Neuronal stem cell (in vitro differentiated cells): ENCODE measurements around the gene NLN.

Experiments used
- DNase-seq: peaks from one replicate; pipeline ENCODE4 v3.0.0-alpha.2; 2013; ENCODE audit warnings: low spot score
- H2AFZ ChIP-seq: one replicate; pipeline ENCODE4 v1.6.1; 2013; ENCODE audit warnings: mild to moderate bottlenecking, low read length, inconsistent platforms
- H2AK5ac ChIP-seq: 2 replicates; pipeline ENCODE4 v1.6.1; 2013; ENCODE audit warnings: low read depth, mild to moderate bottlenecking, inconsistent platforms, low read length, moderate library complexity, mixed read lengths
- H2BK120ac ChIP-seq: 2 replicates; pipeline ENCODE4 v1.6.1; 2013; ENCODE audit warnings: low read depth, mild to moderate bottlenecking, inconsistent platforms, low read length, moderate library complexity, mixed read lengths
- H2BK12ac ChIP-seq: one replicate; pipeline ENCODE4 v1.6.1; 2013; ENCODE audit warnings: low read length, inconsistent platforms
- H2BK15ac ChIP-seq: 2 replicates; pipeline ENCODE4 v1.6.1; 2013; ENCODE audit warnings: mild to moderate bottlenecking, low read length, inconsistent platforms, mixed read lengths
- H2BK5ac ChIP-seq: one replicate; pipeline ENCODE4 v1.6.1; 2013; ENCODE audit warnings: inconsistent platforms, mild to moderate bottlenecking, low read length, moderate library complexity
- H3K14ac ChIP-seq: one replicate; pipeline ENCODE4 v1.6.1; 2013; ENCODE audit warnings: low read length, inconsistent platforms
- H3K18ac ChIP-seq: 2 replicates; pipeline ENCODE4 v1.6.1; 2013; ENCODE audit warnings: low read length, inconsistent platforms
- H3K23ac ChIP-seq: 2 replicates; pipeline ENCODE4 v1.6.1; 2013; ENCODE audit warnings: low read depth, mild to moderate bottlenecking, mixed read lengths, low read length, inconsistent platforms; ENCODE audit not compliant: poor library complexity
- H3K27ac ChIP-seq: replicated peaks from 3 replicates; pipeline ENCODE4 v1.5.1; 2013; ENCODE audit warnings: low read length, inconsistent platforms
- H3K27me3 ChIP-seq, 3 experiments: 2 replicates each; pipeline ENCODE4 v1.6.1; 2013; ENCODE audit warnings: low read length in 3 of 3, mild to moderate bottlenecking in 2 of 3, inconsistent platforms in 1 of 3, low read depth in 1 of 3, mixed read lengths in 1 of 3, moderate library complexity in 1 of 3; ENCODE audit not compliant: control insufficient read depth in 3 of 3, insufficient read depth in 3 of 3
- H3K36me3 ChIP-seq, 2 donors: replicated peaks in 1 of 2; 2 replicates each; pipeline ENCODE4 v1.6.1; 2013; ENCODE audit warnings: low read length in 2 of 2; ENCODE audit not compliant: control insufficient read depth in 2 of 2, insufficient read depth in 2 of 2
- H3K4ac ChIP-seq: 2 replicates; pipeline ENCODE4 v1.6.1; 2013; ENCODE audit warnings: inconsistent platforms, mild to moderate bottlenecking, low read length, moderate library complexity
- H3K4me1 ChIP-seq, 2 donors: 1 replicate in 1 of 2; 2 replicates in 1 of 2; pipeline ENCODE4 v1.6.1; 2013; ENCODE audit warnings: low read length in 2 of 2, low read depth in 1 of 2; ENCODE audit not compliant: control insufficient read depth in 2 of 2, insufficient read depth in 1 of 2
- H3K4me2 ChIP-seq: one replicate; pipeline ENCODE4 v1.6.1; 2013; ENCODE audit warnings: mild to moderate bottlenecking, low read length, inconsistent platforms; ENCODE audit not compliant: insufficient read depth, poor library complexity, severe bottlenecking
- H3K4me3 ChIP-seq, 2 donors: 2 replicates each; pipeline ENCODE4 v1.5.1; 2013; ENCODE audit warnings: low read length in 2 of 2, mild to moderate bottlenecking in 2 of 2, inconsistent platforms in 1 of 2, moderate library complexity in 1 of 2
- H3K79me1 ChIP-seq: one replicate; pipeline ENCODE4 v1.6.1; 2013; ENCODE audit warnings: low read depth, mild to moderate bottlenecking, inconsistent platforms, low read length, moderate library complexity
- H3K9ac ChIP-seq: one replicate; pipeline ENCODE4 v1.6.1; 2013; ENCODE audit warnings: mild to moderate bottlenecking, low read depth, low read length, inconsistent platforms; ENCODE audit not compliant: poor library complexity
- H3K9me3 ChIP-seq, 2 donors: replicated peaks in 1 of 2; 2 replicates each; pipeline versions ENCODE3 to v1.6.1; 2013; ENCODE audit warnings: low read length in 2 of 2, mild to moderate bottlenecking in 2 of 2, inconsistent platforms in 1 of 2, low read depth in 1 of 2, mixed read lengths in 1 of 2, moderate library complexity in 1 of 2; ENCODE audit not compliant: control insufficient read depth in 2 of 2, insufficient read depth in 1 of 2
- H4K8ac ChIP-seq: one replicate; pipeline ENCODE4 v1.6.1; 2013; ENCODE audit warnings: low read depth, mild to moderate bottlenecking, inconsistent platforms, low read length, moderate library complexity
- H4K91ac ChIP-seq: one replicate; pipeline ENCODE4 v1.6.1; 2013; ENCODE audit warnings: low read length, low read depth, mild to moderate bottlenecking, inconsistent platforms; ENCODE audit not compliant: poor library complexity
- WGBS, 2 donors: extraction: QIAGEN DNeasy Blood & Tissue Kit; methylation state at CpG; one replicate each; pipeline ENCODE4 v1.1.7; 2013; ENCODE audit warnings: missing lambda C conversion rate in 2 of 2, mixed read lengths in 1 of 2; ENCODE audit not compliant: insufficient read length in 2 of 2, insufficient replicate concordance in 1 of 2; ENCODE audit errors: extremely low coverage in 2 of 2; 5-methylcytosine and 5-hydroxymethylcytosine counted together

The NLN gene

DNA sequence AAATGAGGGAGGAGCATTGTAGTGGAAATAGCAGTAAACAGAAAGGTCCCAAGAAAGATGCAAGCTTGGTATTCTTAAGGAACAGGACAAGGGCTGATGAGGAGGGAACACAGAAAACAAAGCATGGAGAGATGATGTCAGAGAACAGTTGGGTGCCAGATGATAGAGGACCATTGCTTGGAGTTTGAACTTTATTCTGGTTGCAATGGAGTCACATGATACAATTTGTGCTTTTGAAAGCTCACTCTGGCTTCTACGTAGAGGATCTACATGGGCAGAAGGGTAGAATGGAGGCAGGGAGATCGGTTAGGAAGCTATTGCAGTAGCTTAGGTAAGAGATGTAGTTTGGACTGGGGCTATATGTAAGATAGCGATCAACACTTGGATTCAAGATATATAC, 39.9 kb upstream of the NLN start:
- Histone ChIP-seq H3K4ac (no peak overlapping the region), H2AFZ (no peak overlapping the region), H3K9me3 (no peaks in the 10 kb centered on the region), H3K23ac (no peak overlapping the region), H3K36me3 (peaks cover 0 to 57% of the 10 kb centered on the region in 2 donors), H2BK12ac (no peak overlapping the region), H2AK5ac (no peak overlapping the region), H3K4me1 (no peaks in the 10 kb centered on the region), H3K4me2 (no peak overlapping the region), H4K8ac (no peak overlapping the region), H2BK15ac (no peak overlapping the region), H4K91ac (no peak overlapping the region), H2BK5ac (no peak overlapping the region), H3K4me3 (no peak overlapping the region), H3K27me3 (no peaks in the 10 kb centered on the region), H3K79me1 (no peaks in the 10 kb centered on the region), H3K9ac (no peak overlapping the region), H3K27ac (no peak overlapping the region), H3K18ac (no peak overlapping the region), H2BK120ac (no peak overlapping the region), H3K14ac (no peak overlapping the region)
- no peak for DNase-seq
- no CpG with 5 or more reads among the region's 3 CpGs for WGBS, 2 donors

DNA sequence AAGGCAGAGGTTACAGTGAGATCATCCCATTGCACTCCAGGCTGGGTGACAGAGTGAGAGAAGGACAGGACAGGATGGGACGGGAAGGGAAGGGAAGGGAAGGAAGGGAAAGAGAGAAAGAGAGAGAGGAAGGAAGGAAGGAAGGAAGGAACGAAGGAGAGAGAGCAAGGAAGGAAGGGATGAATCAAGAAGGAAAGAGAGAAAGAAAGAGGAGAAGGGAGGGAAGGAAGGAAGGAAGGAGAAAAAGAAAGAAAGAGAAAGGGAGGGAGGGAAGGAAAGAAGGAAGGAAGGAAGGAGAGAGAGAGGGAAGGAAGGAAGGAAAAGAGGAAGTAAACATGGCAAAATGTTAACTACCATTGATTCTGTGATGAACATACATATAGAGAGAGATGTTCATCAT, 28.9 kb upstream of the NLN start:
- Histone ChIP-seq H3K4me2 (no peak overlapping the region), H3K23ac (no peak overlapping the region), H2BK5ac (no peak overlapping the region), H2AFZ (no peak overlapping the region), H3K27ac (no peak overlapping the region), H3K79me1 (no peaks in the 10 kb centered on the region), H3K9ac (no peak overlapping the region), H3K9me3 (no peaks in the 10 kb centered on the region), H2BK120ac (no peak overlapping the region), H3K4me1 (peaks cover 0 to 3% of the 10 kb centered on the region in 2 donors), H3K27me3 (no peaks in the 10 kb centered on the region), H4K8ac (no peak overlapping the region), H2BK12ac (no peak overlapping the region), H4K91ac (no peak overlapping the region), H3K4me3 (no peak overlapping the region), H3K18ac (no peak overlapping the region), H2AK5ac (no peak overlapping the region), H3K36me3 (peaks cover 0 to 22% of the 10 kb centered on the region in 2 donors), H2BK15ac (no peak overlapping the region), H3K4ac (no peak overlapping the region), H3K14ac (no peak overlapping the region)
- DNase-seq = no peak
- WGBS, 2 donors = 0% methylated on average over 1 of the region's 2 CpGs; no CpG with 5 or more reads in 1 of the 2 donors

DNA sequence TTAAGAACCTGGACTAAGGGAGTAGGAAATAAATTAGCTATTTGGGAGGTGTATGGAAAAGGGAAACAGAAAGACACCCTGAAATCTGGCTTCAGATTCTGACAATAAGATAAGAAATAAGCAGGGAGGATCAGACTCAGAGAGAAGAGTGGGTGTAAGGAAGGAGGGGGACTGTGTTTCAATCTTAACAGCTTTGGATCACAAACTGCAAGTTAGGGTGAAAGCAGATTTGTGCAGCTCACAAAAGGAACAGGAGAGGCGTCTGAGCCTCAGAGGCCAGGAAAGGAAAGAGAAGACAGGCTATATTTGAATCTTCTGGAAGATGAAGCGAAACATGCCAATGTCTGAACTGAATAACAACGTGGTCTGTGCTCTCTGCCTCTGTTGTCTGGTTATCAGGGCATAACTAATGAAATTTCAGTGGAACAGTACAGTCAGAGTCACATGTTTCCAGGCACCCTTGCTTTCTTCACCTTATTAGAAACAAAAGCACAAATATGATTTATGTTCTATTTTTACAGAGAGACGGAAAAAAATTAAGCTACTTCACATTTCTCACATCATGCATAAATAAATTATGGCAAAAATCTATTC, 26.7 kb upstream of the NLN start:
- Histone ChIP-seq H3K14ac (no peak overlapping the region), H3K27ac (no peak overlapping the region), H2BK15ac (no peak overlapping the region), H3K9me3 (no peaks in the 10 kb centered on the region), H3K27me3 (no peaks in the 10 kb centered on the region), H4K91ac (no peak overlapping the region), H4K8ac (no peak overlapping the region), H3K36me3 (peaks cover 0 to 26% of the 10 kb centered on the region in 2 donors), H3K4me3 (no peak overlapping the region), H3K4me1 (peaks cover 0 to 3% of the 10 kb centered on the region in 2 donors), H2AFZ (no peak overlapping the region), H3K18ac (no peak overlapping the region), H3K9ac (no peak overlapping the region), H2BK12ac (no peak overlapping the region), H2AK5ac (no peak overlapping the region), H3K4me2 (no peak overlapping the region), H2BK120ac (no peak overlapping the region), H3K23ac (no peak overlapping the region), H3K79me1 (no peaks in the 10 kb centered on the region), H3K4ac (no peak overlapping the region), H2BK5ac (no peak overlapping the region)
- no CpG with 5 or more reads among the region's 4 CpGs for WGBS, 2 donors
- DNase-seq = no peak

DNA sequence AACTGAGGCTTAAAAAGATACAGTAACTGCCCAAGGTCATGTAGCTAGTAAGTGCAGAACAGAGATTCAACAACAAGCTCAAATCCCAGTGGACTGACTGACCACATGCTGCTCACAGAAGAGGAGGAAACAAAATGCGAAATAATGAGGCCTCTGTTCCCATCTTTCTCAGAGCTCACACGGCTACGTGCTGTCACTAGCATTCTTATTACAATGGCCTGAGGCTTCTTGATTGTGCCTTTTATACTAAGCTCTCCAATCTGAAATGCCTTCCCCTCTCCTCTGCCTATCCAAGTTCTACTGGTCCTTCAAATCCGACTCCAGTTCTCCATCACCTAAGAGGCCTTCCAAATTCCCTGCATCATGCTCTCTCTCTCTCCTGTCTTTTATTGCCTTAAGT, 26.1 kb upstream of the NLN start:
- H3K27ac ChIP-seq = no peak overlapping the region
- H2BK15ac ChIP-seq = no peak overlapping the region
- no peak overlapping the region for H3K14ac ChIP-seq
- no peaks in the 10 kb centered on the region for H3K9me3 ChIP-seq
- no peaks in the 10 kb centered on the region for H3K79me1 ChIP-seq
- H2AK5ac ChIP-seq = no peak overlapping the region
- no peak overlapping the region for H2AFZ ChIP-seq
- H3K9ac ChIP-seq = no peak overlapping the region
- H3K36me3 ChIP-seq = peaks cover 0 to 22% of the 10 kb centered on the region in 2 donors
- no peak overlapping the region for H3K23ac ChIP-seq
- H3K4me1 ChIP-seq = peaks cover 0 to 3% of the 10 kb centered on the region in 2 donors
- no peak overlapping the region for H3K18ac ChIP-seq
- no peak overlapping the region for H2BK5ac ChIP-seq
- H4K8ac ChIP-seq = no peak overlapping the region
- WGBS, 2 donors = no CpG with 5 or more reads among the region's 4 CpGs
- H3K4me2 ChIP-seq = no peak overlapping the region
- no peak overlapping the region for H3K4me3 ChIP-seq
- H4K91ac ChIP-seq = no peak overlapping the region
- H2BK12ac ChIP-seq = no peak overlapping the region
- DNase-seq = peak; percentile 3
- no peak overlapping the region for H2BK120ac ChIP-seq
- no peak overlapping the region for H3K4ac ChIP-seq
- no peaks in the 10 kb centered on the region for H3K27me3 ChIP-seq
